Left renal cortex interstitium (tissue), 4 donors: ENCODE results near the gene INTS11. TPM values are rescaled to one million over a fixed set of nuclear protein-coding genes. Genes with fewer than 3 reads are reported as not detected.
A peak's percentile ranks its signal among the peaks of the same experiment; 100 is the strongest.
"Not testable (repeated sequence)": the region's sequence is repeated elsewhere in the genome, so short reads cannot be mapped to it uniquely, and the experiment has no call there.

Experiments
- DNase-seq, 4 donors: peaks; one replicate each; pipeline ENCODE4 v3.0.0-alpha.2; 2013; ENCODE audit warnings: low read depth in 4 of 4, low spot score in 2 of 4, missing footprints in 1 of 4
- polyA plus RNA-seq, 4 donors: library from polyadenylated mRNA; unstranded; fragments of 120-200 nt; gene quantifications; one replicate each; pipeline ENCODE4 v1.2.1, GENCODE V29; 2013; ENCODE audit not compliant: insufficient read length in 4 of 4

The INTS11 gene
- polyA plus RNA-seq: 100 to 1,000 TPM in 3 of 4 donors, 10 to 100 TPM in 1; 94.8 to 169 (median 129) TPM

GRCh38 chr1:1324524-1325287 is at the start of gene INTS11, which contains the start of gene CPTP:
Gene INTS11, minus strand, starts transcription at chr1:1324660. Its CDS starts 52 bp downstream, at chr1:1324608.
Gene CPTP, plus strand, starts transcription at chr1:1324802. Its CDS starts 2,109 bp downstream, at chr1:1326911.
- peak in 3 of 4 donors; percentile 61 to 81 (median 78) for DNase-seq

- no peak for DNase-seq
These were observed 49.5 kb upstream of the INTS11 start for GRCh38 chr1:1373815-1374588.

GRCh38 chr1:1373051-1373814 is 48.8 kb upstream of the INTS11 start:
- DNase-seq: no peak

- DNase-seq: no peak
These were observed 47.6 kb upstream of the INTS11 start for GRCh38 chr1:1371746-1372711.

GRCh38 chr1:1371364-1371745 is 46.9 kb upstream of the INTS11 start:
- no peak for DNase-seq

GRCh38 chr1:1370771-1371300 is 46.4 kb upstream of the INTS11 start:
- DNase-seq: no peak

- DNase-seq: not testable (repeated sequence)
These were observed 45.6 kb upstream of the INTS11 start for GRCh38 chr1:1370094-1370493.

- DNase-seq: no peak
These were observed 42.9 kb upstream of the INTS11 start for GRCh38 chr1:1367315-1367714.

- DNase-seq: no peak
These were observed 42.2 kb upstream of the INTS11 start for GRCh38 chr1:1366699-1367066.

GRCh38 chr1:1365875-1366698 is 41.6 kb upstream of the INTS11 start:
- no peak for DNase-seq

- DNase-seq: no peak
These were observed 39.8 kb upstream of the INTS11 start for GRCh38 chr1:1364266-1364665.

- no peak for DNase-seq
These were observed 37.5 kb upstream of the INTS11 start for GRCh38 chr1:1361982-1362423.

GRCh38 chr1:1361233-1361981 is 36.9 kb upstream of the INTS11 start:
- DNase-seq: no peak

GRCh38 chr1:1360506-1361169 is 36.2 kb upstream of the INTS11 start:
- no peak for DNase-seq

- DNase-seq: no peak
These were observed 35.4 kb upstream of the INTS11 start for GRCh38 chr1:1359664-1360468.

- no peak for DNase-seq
These were observed 34.8 kb upstream of the INTS11 start for GRCh38 chr1:1359308-1359663.
